Endometrial microvascular endothelial cells (primary cell): ENCODE data around the gene EMX1. TPM values are rescaled to one million over a fixed set of nuclear protein-coding genes. Genes with fewer than 3 reads are reported as not detected.

Experiments used
- in situ Hi-C: cut with HindIII; loops from 2 replicates; pipeline ENCODE4 v1.10.0; 2017; ENCODE audit warnings: low sequenced_read_pairs, low pct_unique_long_range_greater_than_20kb; ENCODE audit errors: inconsistent ontology term
- total RNA-seq: library from RNA; depleted of rRNA; stranded (reverse); fragments of >200 nt; gene quantifications from one replicate; pipeline ENCODE4 v1.2.3, GENCODE V29; 2015; ENCODE audit errors: inconsistent ontology term

Gene EMX1
- total RNA-seq, 1 donor from 2014 or later = not detected

GRCh38 chr2:72951303-72952095 lies 34.2 kb downstream of the EMX1 start:
- in situ Hi-C loops = no loop called here

GRCh38 chr2:72952110-72952823 lies 34.9 kb downstream of the EMX1 start:
- in situ Hi-C loops = no loop called here

DNA sequence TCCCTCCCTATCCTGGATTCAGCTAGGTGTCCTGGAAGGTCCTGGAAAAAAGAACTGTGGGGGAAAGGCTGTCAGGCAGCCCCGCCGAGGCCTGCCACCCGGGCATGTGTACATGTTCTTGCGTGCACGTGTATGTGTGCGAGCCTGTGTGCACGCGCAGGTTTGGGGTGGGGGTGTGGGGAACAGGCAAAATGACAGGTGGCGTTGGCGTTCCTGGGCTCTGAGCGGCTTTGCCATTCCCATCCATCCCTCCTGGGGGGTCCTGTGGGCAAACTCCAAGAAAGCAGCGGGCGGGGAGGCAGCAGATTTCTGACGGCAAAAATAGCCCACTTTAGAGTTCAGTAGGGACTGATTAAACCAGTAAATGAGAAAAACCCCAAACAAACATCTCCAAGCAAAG lies 35.6 kb downstream of the EMX1 start:
- in situ Hi-C loops = no loop called here

DNA sequence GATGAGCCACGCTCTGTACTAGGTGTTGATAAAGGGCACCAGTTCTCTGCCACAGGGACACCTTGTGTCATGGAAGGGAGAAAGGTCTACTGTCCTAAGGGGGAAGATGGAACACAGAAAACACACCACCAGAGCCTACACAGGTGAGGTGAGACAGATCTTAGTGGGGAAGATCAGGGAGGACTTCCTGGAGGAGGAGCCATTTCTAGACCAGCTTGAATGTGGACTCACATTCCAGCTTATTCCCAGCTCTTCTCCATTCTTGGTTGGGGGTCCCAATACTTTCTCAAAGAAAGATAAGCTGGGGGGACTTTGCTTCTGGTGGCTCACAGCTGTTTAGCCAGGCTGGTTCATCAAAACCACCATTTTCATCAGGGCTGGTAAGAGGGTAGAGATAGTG lies 36.2 kb downstream of the EMX1 start:
- in situ Hi-C loops = no loop called here

DNA sequence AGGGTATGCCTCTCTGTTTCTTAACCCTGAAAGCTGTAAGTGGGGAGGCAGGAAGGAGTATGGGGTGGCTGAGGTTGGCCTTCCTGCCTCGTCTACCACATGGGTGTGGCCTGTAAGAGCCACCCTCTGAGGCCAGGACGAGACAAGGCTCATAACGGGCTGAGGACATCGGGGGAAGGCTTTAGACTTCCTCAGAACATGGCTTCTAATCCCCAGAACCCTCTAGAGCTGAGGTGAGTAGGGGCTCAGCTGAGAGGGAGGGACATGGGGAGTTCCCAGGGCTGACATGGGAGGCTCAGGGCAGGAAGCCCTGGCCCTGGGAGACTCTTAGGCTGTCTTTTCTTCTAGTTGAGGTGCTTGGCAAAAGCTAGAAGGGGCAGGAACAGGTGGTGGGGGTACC lies 36.7 kb downstream of the EMX1 start:
- in situ Hi-C loops = no loop called here

DNA sequence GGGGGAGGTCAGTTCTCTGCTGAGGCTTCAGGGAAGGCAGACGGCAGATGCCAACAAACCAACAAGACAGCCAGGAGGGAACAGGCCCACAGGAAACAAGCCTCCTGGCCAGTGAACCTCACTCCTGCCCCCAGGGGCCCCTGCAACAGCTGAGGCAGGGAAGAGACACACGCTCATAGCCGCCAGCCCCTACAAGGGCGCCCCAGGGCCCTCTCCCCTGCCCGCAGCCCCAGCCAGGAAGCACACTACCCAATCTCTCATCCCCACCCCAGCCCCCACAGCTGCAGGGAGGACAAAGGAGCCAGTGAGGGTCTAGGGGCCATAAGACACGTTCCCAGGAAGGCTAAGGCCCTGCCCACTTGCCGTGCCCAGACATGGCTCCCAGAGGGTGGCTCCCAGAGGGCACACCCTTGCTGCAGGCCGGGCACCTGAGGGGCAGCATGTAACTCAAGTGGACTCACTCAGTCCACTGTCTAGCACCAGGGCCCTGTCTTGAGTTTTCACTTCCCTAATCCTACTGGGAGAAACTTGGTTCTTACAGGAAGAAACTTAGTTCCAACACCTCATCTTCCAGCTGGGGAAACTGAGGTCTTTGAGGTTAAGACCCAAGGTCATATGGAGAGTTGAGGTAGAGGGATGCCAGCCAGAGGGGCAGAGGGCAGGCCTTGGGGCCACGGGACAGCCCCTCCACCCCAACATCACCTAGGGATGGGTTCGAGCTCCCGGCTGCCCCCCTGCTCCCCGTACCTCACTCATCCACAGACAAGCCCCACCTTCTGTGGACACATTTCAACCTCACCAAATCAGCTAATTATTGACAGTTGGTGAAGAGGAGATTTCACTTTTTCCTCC lies 37.3 kb downstream of the EMX1 start:
- in situ Hi-C loops = no loop called here

- in situ Hi-C loops = no loop called here
Observed at GRCh38 chr2:72955228-72956049, 38.1 kb downstream of the EMX1 start.

GRCh38 chr2:72956050-72956395 lies 38.7 kb downstream of the EMX1 start:
- in situ Hi-C loops = no loop called here

GRCh38 chr2:72956936-72957335 lies 39.6 kb downstream of the EMX1 start:
- in situ Hi-C loops = no loop called here

GRCh38 chr2:72958542-72959385 lies 41.4 kb downstream of the EMX1 start:
- in situ Hi-C loops = no loop called here

DNA sequence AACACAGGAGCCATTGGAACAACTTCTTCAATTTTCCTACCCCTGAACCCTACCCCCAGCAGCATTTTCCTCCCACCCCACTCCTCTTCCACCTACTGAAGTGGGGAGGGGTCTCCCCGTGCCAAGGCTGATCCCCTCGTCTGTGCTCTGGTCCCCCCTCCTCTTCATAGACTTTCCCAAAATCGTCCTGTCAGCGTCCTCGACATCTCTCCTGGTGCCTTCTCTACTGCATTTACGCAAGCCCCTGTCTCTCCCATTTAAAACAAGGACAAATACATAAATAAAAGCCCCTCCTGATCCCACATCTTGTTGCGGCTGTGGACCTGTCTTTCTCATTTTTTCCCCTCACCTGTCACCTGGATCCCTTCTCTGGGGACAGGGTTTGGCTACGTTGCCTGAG lies 42.2 kb downstream of the EMX1 start:
- in situ Hi-C loops = no loop called here

DNA sequence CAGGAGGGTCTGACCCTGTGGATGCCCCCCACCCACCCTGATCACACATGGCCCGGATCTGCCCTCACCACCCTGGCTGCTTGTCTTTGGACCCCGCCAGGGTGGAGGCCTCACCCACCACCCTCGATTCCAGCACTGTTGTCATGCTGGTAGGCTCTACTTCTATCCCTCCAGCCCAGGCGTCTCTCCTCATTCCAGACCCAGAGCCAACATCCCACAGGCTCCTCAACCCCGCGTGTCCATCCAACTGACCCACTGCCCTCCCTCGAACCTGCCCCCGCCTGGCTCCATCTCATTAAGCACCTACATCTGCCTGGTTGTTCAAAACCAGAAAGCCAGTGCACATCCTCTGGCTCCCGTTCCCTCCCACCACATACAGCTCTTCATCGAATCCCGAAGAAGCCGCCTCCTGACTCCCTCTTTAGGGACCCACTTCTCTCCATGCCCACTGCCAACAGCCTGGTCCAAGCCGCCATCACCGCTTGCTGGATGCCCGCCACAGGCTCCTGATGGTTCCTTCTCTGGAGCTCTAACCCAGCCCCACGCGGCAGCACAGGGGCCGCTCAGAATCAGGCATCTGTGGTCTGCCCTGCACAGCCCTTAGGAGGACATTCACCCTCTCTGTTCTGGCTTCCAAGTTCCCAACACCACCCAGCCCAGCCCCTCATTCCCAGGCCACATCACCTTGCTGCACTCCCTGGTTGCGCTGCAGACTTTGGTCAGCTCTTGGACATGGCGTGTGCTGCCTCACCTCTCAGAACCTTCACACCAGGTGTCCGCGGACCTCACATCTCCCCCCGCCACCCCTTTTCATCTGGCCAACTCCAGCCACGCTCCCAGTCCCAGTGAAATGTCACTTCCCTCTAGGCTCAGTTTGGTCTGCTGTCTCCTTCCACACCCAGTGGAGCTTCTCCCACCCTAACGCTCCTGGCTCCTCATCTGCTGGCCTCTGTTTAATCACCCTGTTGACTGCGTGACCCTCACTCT lies 43.0 kb downstream of the EMX1 start:
- in situ Hi-C loops = no loop called here

DNA sequence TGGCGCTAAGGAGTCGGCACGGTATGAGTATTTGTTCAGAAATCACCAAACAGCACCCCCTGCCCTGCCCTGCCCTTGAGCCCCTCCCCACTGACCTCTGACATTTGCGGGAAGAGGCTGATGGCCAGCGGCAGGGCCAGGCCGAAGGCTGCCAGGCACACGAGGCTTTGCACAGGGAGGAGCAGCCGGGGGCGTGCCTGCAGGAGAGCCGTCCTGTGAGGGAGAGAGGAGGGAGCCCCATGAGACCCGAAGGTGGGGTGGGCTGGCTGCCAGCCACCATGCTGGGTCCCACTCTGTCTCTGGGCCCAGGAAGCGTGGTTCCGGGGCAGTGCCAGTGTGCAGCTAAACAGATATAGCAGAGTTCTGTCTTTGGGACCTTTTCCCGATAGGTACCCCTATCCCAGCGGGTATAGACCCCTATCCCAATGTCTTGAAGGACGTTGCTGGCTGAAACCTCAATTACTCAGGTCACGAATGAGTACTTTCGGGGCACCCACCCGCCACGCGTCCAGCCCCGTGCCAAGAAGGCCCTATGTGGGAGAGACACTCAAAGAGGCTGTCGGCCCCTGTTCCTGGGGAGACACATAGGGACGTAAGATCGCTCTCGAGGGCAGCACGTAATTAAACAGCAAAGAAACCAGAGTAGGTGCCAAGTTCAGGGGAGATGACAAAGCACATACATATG lies 43.9 kb downstream of the EMX1 start:
- in situ Hi-C loops = no loop called here

- in situ Hi-C loops = no loop called here
Observed at GRCh38 chr2:72961853-72962468, 44.6 kb downstream of the EMX1 start.

GRCh38 chr2:72962911-72963310 lies 45.6 kb downstream of the EMX1 start:
- in situ Hi-C loops = no loop called here
